Measurements from ENCODE around the gene RFC5.
"Not testable (repeated sequence)": the region's sequence is repeated elsewhere in the genome, so short reads cannot be mapped to it uniquely, and the experiment has no call there.

RFC5 gene

DNA sequence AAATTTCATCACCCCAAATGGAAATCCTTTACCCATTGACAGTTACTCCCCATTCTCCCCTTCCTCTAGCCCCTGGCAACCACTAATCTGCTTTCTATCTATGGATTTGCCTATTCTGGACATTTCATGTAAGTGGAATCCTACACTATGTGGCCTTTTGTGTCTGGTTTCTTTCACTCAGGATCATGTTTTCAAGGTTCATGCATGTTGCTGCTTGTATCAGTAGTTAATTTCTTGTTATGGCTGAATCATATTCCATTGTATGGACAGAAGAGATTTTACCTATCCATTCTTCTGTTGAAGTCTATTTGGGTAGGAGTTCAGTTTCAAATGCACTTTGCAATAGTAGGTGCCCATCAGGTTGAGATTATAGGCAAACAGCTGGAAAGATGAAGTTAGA is 1.4 kb downstream of the RFC5 start:
- no peak for DNase-seq

DNA sequence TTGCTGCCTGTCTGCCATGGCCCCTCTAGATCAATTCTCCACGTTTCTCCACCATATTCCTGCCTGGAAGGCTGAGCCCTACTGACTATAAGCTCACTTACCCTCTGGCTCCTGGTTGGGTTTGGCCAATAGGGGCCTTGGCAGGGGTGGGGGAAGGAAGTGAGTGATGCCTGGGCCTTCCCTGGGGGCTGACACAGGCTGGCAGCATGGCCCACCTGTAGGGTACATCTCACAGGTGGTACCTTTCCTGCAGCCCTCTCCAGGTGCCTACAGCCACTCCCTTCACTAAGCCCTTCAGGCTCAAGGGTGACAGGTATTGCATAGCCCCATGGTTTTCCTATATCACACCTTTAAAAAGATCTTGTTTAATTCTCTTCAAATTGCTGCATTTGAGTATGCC is 3.5 kb downstream of the RFC5 start:
- DNase-seq, result no peak

DNA sequence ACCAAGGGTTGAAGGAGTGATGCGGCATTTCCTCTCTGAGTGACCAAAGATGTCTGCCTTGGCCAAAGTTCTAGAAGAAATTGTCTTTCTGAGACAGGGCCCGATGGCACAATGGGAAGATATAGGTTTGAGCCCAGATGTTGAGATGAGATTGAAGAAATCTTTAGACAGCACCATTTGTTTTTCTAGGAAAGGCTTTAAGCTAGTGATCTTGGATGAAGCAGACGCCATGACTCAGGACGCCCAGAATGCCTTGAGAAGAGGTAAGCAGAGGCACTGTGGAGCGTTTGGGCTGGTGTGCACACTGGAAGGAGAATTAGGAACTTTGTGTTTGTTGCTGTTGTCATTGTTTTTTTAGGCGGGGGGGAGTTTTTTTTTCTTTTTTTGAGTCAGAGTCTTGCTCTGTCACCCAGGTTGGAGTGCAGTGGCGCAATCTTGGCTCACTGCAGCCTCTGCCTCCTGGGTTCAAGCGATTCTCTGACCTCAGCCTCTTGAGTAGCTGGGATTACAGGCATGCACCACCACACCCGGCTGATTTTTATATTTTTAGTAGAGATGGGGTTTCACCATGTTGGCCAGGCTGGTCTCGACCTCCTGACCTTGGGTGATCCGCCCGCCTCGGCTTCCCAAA is 5.7 kb downstream of the RFC5 start:
- not testable (repeated sequence) for DNase-seq

DNA sequence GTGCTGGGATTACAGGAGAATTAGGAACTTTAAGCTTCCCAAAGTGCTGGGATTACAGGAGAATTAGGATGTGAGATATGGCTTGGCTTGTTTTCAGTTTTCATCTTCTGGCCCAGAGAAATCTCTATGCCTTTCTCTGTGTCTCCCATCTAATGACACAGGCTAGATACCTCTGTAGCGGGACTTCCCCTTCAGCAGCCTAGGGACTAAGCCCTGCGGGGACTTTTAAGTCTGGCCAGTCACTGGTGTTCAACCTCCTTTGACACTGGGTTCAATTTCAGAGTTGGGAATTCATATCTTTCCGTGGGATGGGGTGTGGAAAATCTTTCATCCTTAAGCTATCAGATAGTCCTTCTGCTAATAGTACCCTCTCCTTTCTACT is 6.2 kb downstream of the RFC5 start:
- DNase-seq, result no peak

DNA sequence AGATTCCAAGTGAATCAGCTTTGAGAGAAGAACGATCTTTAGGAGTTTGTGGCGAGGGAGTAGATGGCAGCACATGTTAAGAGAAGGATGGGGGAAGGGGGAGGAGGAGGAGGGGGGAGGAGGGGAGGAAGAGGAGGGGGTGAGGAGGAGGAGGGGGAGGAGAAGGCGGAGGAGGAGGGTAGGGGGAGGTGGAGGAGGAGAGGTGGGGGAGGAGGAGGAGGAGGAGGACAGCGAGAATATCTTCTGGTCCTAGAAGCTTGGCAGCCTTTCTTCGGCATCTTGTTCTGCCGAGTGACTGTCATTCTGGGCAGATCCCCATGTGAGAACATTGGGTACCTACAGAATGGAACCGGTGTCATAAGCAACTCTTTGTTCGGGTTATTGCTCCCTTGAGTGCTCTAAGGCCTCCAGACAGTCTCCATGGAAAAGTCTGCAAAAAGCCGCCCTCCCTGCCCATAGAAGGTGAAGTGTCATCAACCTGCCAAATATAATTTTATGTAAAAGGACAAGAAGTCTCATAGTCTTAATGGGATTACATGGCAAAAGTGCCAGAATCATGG is 6.9 kb downstream of the RFC5 start:
- no peak for DNase-seq

DNA sequence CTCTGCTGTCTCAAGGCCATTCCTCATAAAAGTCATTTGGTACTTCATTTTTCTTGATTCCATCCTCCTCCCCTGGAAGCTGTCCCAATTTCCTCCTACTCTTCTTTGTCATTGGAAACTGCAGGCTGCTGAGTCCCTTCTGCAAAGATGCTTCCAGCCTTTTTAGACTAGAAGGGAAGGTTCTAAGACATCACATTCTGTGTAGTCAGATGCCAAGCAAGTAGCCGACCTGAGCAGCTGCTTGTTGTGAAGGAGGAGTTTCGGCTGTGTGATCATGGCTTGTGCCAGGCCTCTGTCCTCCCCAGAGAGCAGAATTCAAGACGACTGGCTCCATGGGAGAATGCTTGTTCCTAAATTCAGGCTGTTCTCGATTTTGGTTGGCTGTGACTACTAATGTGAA is 8.7 kb downstream of the RFC5 start:
- DNase-seq, result no peak

DNA sequence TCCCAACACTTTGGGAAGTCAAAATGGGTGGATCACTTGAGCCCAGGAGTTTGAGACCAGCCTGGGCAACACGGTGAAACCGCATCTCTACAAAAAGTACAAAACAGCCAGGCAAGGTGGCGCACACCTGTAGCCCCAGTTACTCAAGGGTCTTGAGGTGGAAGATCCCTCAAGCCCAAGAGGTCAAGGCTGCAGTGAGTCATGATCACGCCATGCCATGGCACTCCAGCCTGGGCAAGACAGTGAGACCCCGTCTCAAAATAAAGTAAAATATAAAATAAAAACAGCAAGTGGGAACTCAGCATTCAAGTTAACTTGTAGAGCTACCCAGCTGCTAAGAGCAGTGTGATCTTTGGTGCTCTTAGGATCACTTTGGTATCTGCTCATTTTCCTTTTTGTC is 12.7 kb downstream of the RFC5 start:
- DNase-seq, result no peak

DNA sequence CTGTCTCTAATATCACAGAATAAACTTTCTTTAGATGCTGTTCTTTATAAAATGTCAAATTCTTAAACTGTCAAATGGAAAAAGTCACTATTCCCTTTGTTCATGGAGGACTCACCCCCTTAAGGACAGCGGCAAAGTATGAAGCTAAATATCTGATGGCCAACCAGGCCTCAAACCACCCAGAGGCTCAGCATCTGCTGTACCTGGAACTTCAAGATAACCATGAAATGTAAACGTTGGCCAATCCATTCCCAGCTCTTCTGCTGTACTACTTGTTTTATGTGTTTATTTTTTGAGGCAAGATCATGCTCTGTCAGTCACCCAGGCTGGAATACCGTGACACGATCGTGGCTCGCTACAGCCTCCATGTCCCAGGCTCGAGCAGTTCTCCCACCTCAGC is 15.7 kb downstream of the RFC5 start:
- no peak for DNase-seq

DNA sequence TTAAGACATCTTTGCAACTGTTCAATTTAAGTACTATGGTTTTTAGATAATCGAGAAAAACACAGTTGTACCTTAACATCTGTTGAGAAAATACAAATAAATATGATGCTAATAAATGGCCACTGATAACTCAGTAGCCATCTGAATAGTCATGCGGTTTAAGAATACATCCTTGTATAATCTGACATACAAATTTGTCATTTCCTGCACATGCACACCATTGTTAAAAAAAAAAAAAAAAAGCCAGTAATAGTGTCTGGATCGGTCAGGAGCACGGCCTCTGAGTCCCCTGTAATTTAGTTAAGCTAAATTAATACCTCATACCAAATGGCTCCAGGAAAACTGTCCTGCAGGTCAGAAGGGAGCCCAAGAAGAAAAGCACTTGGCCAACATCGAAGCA is 16.8 kb downstream of the RFC5 start:
- DNase-seq, result no peak

DNA sequence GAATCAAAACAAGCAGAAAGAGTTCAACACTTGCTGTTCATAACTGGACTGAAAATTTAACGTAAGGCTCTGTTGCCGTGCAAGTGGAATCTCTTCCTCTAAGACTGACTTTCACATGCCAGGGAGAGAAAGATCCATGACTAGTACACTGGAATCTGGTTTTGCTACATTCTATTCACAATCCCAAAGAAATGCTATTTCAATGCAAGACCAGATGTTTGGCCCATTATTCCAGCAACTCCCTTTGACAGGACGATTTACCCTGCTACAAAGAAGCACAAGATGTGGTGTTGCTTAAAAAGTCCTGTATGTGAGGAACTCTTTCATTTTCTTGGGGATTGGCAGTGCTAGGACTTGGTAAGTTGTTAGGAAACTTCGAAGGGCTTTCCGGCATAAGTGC is 17.4 kb downstream of the RFC5 start:
- DNase-seq, result no peak

DNA sequence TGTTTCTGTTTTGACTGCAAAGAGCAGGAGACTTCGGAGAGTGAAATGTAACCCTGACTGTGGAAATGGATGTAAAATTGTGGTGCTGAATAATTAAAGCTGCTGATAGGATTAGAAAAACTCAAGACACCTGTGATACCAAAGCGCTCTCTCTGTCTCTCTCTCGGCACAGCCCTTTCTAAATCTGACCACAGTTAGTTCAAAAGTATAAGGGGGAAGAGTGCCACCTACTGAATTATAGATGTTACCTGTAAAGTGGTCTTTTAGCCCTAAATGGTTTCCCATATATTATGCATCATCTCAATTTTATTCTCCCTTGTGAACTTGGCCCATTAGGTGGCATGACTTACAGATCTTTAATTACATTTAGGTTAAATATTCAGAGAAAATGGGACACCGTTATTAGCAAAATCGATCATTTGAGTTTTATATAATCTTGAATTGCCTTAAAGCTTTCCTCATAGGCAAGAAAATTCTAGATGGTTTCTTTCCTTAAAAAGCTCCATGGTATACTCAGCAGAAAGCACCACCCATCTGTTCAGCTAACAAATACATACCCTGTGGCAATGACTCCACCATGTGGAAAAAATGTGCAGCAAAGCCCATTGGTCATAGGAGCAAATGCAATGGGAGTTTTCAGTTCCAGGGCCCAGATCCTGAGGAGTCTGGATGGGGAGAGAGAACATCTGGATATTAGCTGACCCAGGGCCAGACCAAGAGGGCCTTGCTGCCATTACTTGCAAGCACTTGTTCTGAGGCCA is 18.1 kb downstream of the RFC5 start:
- no peak for DNase-seq

DNA sequence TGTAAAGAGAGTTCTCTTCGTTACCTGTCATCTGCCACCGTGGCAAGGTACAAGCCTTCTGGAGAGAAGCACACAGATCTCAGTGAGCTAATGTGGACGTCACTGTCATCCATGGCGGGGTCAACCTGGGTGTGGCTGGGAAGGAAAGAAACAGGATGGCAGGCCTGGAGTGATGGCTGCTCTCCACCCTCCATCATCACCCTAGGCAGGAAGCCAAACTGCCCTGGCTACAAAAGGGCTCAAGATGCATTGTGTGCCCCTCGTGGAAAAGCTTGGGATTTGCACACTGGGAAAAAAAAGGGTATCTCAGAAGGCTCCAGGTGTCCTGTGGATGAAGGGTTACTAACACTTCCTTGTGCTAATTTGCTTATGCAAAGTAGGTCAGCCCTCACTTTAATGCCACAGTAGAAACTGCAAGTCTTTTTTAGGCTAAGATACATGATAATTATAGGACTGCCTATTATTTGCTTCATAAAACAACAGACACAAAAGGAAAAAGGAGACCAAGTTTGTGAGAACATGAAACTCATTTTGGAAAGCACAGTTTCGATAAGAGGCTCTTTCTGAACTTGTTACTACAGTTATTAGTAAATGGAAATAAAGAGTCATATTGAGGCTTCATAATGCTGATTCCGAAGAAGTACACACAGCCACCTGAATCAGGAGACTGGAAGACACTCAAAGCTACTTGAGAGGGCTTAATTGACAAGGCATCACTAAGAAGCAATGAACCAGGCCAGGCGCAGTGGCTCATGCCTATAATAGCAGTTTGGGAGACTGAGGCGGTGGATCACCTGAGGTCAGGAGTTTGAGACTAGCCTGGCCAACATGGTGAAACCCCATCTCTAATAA is 18.9 kb downstream of the RFC5 start:
- DNase-seq, result no peak

DNA sequence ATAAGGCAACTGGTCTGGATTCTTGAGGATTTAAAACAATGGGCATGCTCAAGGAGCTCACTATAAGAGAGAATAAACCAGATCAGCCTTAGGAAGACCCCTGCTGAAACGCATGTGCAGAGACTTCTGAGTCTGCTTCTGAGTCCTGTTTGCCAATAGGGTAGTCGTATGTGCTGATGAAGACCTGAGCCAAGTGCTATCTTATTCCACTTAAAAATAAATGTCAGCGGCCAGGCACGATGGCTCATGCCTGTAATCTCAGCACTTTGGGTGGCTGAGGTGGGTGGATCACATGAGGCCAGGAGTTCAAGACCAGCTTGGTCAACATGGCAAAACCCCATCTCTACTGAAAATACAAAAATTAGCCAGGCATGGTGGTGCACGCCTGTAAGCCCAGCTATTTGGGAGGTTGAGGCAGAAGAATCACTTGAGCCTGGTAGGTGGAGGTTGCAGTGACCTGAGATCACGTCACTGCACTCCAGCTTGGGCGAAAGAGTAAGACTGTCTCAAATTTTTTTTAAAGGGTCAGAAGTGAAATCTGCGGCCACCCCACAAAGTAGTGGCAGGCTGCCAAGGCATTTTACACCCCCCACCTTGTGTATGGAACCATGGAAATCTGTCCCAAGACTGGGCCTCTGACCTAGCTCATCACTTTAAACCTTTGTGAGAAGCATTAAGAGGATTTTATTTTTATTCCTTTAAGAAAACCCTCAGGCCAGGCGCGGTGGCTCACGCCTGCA is 20.3 kb downstream of the RFC5 start:
- DNase-seq, result no peak

DNA sequence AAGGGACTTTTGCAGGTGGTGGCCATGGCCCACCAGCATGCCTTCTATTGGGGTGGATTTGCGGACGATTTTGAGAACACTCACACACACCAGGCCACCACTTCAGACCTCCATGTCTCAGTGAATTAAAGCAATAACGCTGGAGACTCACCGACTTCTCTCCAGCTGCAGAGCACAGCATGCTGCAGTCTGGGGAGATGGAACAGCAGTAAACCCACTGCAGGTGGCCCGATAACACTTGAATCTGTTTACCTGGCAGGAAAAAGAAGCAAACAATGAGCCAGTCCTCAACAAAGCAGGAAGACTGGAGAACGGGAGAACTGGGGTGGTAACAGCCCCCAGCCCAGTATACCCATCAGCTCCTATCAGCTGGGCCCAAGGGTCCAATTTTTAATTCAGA is 21.6 kb downstream of the RFC5 start:
- DNase-seq, result no peak

DNA sequence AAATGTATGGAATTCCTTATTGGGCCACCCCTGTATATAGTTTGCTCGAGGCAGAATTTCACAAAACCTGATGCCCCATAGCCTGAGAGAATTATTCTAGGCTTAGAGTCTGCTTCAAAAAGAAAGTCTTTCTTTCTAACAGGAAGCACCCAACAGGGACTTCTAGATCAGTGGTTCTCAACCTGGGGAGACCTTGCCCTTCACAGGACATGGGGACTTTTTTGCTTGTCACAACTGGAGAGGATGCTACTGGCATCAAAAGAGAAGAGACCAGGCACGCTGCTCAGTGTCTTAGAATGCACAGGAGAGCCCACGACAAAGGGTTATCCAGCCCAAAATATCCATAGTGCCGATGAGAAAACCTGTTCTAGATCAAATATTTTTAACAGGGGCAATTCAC is 25.6 kb downstream of the RFC5 start:
- DNase-seq, result no peak

DNA sequence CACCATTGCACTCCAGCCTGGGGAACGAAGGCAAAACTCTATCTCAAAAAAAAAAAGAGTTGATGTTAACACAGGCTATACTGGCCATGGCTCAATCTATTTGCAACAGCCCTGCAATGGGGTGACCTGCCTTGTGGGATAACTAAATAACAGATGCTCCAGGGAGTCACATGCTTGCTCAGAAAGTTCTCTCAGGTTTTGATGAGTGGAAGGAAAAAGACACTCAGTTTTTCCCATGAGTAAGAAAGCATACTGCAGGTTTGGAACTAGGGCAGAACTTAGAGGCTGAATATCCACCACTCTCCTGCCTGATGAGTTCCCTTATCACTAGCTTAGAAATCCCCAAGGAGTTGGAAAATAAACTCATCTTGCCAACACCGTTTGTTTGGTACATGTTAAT is 27.6 kb downstream of the RFC5 start:
- no peak for DNase-seq

DNA sequence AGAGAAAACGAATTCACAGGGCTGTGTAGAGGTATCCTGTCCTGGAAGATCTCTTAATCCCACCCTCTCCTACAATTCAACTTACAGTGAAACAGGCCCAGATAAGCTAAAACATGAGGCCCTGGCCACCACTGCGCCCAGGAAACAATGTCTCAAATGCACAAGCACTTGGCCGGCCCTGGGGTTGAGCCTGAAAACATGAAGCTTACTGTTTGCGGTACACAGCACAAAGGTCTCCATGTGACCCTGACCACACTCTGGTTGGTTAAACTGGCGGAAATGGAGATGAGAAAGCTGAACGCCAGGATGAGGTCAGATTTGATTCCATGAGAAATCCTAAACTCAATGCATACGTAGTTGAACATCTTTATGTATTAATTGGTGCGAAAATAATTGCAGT is 28.1 kb downstream of the RFC5 start:
- DNase-seq, result no peak

DNA sequence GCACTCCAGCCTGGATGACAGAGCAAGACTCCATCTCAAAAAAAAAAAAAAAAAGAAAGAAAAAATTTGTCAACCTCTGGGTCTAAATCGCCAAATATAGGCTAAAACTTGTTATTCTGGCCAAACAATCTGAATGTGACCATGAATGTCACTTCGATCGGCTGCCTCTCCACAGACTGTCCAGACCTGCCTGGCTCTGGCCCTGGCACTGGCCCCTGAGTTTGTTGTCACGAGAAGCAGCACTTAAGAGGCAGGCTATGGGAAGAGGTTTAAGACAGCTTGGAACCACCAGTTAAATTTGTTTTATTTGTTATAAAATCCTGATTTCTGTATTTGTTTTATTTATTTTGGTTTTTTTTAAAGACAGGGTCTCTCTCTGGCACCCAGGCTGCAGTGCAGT is 29.9 kb downstream of the RFC5 start:
- no peak for DNase-seq

DNA sequence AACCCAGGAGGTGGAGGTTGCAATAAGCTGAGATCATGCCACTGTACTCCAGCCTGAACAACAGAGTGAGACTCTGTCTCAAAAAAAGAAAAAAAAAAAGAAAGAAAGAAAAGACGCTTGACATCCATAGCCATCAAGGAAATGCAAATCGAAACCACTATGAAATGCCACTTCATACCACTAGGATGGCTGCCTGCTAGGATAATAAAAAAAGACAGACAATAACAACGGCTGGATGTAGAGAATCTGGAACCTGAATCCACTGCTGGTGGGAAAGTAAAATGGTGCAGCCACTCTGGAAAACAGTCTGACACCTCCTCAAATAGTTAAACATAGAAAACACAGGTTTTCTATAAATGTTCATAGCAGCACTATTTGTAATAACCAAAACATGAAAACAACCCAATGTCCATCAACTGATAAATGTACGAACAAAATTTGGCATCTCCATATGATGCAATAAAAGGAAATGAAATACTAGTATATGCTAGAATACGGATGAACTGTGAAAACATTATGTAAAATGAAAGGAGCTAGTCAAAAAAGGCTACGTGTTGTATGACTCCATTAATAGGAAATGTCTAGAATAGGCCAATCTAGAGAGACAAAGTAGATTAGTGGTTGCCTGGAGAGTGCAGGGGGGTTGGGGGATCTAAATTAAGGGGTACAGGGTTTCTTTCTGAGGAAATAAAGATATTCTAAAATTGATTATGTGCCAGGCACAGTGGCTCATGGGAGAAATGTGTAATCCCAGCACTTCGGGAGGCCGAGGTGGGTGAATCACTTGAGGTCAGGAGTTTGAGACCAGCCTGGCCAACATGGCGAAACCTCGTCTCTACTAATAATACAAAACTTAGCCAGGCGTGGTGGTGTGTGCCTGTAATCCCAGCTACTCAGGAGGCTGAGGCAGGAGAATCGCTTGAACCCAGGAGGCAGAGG is 34.7 kb downstream of the RFC5 start:
- DNase-seq, result no peak

DNA sequence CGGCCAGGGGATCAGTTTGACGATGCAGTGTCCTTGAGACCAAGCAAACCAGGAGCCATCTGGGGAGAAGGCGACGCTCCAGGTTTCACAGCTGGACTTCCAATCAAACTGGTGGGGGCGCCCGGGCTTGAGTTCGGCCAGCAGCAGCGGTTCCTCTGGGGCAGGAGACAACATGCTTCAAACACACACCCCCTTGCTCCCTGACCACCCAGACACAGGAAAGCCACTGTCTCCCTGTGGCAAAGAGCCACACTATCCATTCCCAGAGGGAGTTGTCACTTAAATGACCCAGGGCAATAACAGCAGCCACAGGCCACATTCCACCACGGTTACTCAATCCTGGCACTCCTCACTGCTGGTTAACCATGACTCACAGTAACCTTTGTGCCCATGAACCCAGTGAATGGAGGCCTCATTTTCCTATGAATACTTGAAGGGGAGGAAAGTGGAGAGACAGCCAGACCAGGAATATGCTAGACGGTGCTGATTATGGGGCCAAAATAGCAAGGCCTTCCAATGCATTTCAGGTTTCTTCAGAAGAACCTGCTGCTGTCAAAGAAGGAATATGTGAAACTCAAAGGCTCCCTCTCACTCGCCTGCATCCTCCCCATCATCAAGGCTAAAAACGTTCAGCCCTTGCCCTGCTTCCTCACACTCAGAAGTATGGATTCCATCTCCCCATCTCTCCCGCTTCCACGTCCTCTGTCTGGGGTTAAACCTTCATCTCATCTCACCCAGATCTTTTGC is 36.0 kb downstream of the RFC5 start:
- DNase-seq, result no peak
